GM19328 (cell line): Measurements from ENCODE around the gene RAB40B.

Source experiments
- ATAC-seq: cut with Tn5 transposase; IDR thresholded peaks from one replicate; pipeline ENCODE4 v1.9.1; 2021; ENCODE audit warnings: mild to moderate bottlenecking, moderate library complexity; ENCODE audit not compliant: unreplicated experiment

The RAB40B gene

DNA sequence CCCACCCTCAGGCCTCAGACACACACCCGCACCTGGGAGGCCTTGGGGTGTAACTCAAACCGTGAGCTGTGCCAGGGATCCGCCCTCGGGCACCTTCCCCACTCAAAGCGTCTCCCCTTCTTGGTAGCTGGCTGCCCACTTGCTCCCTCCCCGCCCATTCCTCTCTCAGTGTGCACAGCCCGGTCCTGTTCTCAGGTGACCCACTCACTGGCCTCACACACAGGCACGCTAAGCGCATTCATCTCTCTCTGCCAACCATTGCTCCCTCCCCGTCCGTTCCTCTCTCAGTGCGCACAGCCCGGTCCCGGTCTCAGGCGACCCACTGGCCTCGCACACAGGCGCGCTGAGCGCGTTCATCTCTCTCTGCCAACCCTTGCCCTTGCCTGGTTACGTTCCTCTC lies 71.1 kb downstream of the RAB40B start:
- no peak for ATAC-seq

DNA sequence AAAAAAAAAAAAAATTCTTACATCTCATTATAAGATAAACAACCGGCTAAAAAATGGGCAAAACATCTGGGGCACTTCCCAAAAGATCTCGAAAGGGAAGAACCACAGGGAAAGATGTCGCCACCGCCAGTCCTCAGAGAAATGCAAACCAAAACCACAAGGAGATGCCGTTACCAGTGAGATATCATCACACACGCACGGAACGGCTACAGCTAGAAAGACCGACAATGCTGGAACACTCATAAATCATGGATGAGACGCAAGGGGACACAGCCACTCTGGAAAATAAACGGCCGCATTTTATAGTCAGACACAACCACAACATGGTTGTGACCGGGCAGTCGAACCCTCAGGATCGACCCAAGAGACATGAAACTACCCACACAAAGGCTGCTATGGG lies 74.8 kb downstream of the RAB40B start:
- ATAC-seq = no peak

DNA sequence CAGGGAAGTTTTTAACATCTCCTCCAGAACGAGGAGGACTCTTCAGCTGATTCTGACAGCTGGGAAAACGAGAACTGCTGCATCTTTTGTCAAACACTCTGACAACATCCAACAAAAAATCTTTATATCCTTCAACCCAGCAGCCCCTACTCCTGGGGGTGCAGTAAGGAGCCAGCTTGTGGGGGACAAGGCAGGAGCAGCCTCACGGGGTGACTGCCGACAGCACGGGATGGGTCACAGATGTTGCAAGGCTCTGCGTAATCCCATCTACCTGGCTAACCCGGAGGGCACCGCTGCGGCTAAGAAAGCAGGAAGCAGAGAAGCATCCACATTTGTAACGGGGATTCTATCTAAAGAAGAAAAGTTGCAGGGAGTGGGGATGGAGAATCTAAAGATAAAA lies 78.9 kb downstream of the RAB40B start:
- ATAC-seq = no peak

DNA sequence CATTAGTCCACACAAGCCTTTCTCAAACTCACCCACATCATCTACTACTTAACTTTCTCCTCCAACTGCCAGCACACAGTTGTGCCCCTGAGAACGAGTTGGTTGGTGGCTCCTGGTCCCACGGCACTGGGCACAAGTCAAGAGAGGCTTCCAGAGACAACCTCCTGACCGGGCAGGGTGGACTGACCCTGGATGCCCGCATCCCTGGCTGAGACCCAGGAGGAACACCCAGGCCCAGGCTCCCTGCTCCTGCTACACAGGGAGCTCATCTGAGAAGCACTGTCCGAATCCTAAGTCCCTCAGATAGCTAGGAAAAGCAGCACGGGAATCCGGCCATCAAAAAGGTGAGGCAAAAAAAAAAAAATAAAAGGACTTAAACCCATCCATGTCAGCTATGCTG lies 79.3 kb downstream of the RAB40B start:
- ATAC-seq = no peak

DNA sequence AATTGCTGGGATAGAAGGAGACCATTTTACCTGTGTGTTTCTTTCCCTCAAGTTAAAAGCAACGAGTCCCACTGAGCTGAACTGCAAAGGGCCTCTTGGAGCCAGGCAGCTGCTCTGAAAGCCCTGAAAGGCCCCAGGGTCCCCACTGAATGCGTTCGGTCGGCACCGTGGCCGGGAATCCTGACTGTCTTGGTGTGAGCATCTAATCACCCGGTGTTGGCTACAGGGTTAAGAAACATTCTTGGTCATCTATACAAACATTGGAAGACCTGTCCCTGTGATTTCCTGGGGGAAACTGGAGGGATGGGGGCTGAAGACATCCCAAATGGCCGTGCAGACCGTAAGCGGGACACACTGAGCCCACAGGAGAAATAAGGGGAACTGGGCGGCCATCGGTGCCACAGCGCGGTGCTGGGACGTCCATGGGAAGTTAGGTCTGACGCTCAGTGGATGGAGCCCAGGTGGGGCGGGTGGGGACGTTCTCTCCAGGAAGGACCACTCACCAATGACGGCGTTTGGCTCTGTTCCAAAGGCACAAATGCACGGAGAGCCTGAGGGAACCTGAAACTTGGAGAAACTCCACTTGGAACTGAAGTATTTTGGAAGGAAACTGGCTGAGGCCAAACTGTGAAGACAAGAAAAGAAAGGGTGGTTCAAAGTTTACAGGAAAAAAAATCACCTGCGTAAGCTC lies 82.3 kb downstream of the RAB40B start:
- ATAC-seq = no peak

DNA sequence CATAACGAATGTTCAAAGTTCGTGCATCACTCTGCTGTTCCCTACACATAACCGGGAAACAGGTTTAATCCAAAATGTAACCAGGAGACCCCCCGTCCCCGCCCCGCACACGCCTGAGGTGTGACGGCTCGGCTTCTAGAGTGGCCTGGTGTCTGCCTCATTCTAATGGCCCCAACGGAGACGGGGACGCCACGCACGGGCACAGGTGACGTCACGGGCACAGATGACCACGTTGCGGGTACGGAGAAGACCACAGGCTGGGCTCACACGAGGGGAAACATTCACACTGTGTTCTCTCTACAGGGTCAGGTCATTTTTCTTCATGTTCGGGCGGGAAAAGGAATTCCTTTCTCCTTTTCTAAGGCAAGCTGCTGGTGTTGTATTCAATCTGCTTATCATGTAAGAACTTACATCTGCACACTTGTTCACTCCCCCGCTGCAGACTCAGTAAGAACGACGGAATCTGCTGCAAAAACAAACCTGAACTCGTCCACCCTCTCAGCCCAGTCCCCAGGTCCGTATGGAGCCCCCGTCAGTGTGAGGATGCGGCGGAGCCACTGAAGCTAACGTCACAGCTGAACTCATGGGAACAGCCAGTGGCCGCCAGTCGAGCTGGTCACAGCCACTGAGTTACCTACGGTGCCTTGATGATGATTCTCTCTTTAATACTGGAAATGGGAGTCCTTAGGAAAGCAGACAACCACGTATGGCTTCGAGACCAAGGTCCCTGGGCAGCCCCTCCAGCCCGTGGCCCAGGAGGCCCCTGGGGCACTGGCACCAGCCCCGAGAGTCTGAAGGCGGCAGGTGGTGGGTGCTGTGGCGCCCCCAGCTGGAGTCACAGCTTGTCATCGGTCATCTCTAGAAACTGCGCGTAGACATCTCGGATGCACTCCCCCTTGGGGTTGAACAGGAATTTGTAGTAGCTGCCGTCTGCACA lies 83.1 kb downstream of the RAB40B start:
- ATAC-seq = no peak

DNA sequence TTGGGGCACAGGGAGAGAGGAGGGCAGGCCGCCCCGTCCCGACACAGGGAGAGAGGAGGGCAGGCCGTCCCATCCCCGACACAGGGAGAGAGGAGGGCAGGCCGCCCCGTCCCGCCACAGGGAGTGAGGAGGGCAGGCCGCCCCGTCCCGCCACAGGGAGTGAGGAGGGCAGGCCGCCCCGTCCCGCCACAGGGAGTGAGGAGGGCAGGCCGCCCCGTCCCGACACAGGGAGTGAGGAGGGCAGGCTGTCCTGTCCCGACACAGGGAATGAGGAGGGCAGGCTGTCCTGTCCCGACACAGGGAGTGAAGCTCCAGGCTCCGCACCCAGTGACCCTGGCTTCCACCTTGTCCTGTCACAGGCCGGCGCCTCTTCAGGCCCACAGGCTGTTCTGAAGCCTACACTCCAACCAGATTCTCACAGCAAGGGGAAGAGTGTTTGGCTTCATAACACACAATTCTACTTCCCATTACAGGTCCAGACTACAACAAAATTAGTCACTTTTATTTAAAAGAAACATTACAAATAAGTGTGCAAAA lies 84.3 kb downstream of the RAB40B start:
- no peak for ATAC-seq

DNA sequence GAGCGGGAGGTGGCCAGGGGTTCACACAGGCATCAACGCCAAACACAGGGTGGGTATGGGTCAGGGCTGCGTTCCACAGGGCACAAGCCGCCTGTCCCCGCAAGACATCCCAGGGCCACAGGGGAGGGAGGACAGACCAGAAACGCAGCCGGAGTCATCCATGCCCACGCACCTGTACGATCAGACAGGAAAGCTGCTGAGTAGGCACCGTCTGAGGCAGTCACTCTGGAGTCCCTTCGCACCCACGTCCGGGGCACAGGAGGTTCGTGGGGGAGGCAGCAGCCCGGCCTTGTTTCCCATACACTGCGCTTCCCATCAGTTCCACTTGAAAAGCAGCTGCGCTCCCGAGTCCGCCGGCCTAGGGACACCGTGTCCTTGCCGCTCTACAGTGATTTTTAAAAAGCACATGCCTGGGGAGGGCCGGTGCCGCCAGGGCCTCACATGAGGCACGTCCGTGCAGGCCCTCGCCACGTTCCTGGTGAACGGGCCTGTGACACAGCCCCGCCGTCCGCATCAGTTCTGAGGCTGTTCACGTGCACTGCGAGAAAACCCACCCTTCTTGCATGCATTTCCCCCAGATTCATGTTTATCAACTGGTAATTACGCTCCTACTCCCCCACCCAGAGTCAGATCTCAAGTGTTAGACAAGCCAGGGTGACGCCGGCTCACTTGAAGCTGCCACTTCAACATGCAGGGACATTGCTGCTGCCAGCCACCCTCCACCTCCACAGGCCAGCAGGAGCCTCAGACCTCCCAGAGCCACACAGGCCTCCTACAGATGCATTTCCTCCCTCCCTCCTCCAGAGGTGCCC lies 85.0 kb downstream of the RAB40B start:
- no peak for ATAC-seq

DNA sequence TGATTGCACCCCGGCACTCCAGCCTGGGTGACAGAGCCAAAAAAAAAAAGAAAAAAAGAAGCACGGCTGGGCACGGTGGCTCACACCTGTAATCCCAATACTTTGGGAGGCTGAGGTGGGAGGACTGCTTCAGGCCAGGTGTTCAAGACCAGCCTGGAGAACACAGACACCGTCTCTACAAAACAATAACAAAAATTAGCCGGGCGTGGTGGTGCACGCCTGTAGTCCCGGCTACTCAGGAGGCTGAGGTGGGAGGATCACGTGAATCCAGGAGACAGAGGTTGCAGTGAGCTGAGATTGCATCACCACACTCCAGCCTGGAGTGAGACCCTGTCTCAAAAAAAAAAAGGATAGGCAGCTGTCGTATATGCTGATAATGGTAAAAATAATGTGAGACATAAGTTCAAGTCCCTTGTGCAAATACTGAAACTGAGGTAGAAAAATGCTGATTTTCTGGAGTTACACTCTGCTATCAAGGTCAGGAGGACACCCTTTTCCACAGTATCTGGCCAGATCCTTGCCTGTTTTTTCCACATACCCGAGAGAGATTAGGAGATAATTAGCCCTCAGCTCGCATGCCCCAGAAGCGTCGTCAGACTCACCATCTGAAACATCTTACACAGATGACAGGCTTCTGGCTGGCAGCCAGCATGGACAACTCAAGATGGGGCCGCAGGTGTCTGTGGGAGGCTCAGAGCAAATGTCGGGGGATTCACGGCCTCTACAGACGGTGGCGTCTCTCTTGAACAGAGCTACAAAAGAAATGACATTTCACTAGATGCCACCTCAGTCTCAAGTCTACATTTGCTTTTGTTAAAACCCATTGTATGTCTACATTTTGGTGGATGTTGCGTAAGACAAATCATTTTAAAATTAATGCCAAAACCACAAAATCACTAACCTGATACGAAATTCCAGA lies 87.1 kb downstream of the RAB40B start:
- no peak for ATAC-seq

DNA sequence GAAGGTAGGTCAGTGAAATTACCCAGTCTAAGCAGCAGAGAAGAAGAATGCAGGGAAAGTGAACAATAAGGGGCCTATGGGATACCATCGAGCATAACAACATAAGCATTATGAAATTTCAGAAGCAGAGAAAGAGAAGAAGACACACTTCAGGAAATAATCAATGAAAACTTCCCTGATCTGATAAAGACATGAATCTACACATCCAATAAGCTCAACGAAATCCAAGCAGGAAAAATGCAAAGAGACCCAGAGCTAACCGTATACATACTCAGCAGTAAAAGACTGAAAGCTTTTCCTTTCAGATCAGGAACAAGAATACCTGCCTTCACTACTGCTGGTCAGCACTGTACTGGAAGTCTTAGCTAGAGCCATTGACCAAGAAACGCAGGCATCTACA lies 88.8 kb downstream of the RAB40B start:
- ATAC-seq = no peak

DNA sequence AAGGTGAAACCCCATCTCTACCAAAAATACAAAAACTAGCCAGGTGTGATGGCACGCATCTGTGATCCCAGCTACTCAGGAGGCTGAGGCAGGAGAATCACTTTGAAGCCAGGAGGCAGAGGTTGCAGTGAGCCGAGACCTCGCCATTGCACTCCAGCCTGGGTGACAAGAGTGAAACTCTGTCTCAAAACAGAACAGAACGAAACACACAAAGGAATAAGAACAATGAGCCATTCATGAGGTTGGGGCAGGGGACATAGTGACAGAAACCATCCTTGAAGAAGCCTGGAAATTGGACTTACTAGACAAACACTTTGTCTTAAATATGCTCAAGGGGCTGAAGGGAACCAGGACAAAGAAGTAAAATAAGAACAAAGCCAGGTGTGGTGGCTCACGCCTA lies 89.7 kb downstream of the RAB40B start:
- ATAC-seq = no peak

DNA sequence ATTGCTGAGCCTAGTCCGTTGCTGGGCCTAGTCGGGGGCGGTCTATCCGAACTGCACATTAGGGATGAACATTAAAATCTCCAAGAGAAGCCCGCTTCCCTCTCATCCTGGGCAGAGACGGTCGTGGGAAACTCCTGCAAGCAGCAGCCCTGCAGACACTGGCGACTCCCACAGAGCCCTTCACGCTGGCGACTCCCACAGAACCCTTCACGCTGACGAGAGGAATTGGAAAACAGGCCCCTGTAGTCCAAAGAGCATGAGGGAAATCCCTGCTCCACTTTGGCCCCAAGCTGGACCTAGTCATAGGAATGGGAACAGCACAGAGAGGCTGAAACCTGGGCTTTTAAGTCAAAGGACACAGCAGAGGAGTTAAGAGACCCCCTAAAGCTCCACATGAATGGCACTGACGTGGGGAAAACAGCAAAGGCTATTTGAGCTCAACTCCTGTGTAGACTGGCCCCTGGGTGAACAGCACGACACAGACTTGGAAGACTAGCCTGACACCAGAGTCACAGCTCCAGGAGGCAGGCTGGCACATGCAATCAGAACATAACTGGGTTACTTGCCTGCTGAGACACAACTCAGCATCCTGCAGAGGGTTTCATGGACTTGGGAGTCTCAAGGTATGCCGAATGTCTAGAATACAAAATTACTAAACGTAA lies 92.4 kb downstream of the RAB40B start:
- ATAC-seq = no peak
